GM12872 (cell line): Measurements from ENCODE around the gene CDCA3.

Source experiments
- TF ChIP-seq, protein P1 (sequence below): IDR thresholded peaks from 3 replicates; pipeline ENCODE4 v1.5.1; 2011; ENCODE audit warnings: low read depth, mild to moderate bottlenecking, low read length, moderate library complexity; ENCODE audit not compliant: insufficient read depth

Gene CDCA3

DNA sequence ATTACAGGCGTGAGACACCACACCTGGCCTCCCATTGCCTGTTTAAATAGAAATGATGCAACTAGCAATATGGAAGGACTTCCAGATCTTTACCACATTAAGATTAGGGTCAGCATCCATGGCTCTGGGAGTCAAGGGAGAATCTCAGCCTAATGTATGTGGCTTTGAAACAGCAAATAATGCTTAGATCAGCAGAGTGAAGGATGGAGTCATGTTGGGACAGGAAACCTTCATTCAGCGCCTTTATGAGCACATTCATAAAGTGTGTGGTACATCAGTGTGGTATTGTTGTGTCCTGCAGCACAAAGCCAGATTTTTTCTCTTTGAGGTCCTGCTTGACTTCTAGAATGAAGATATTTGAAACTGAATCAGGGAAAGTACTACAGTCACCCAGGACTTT, 37.3 kb upstream of the CDCA3 start:
- TF ChIP-seq, protein P1, sequence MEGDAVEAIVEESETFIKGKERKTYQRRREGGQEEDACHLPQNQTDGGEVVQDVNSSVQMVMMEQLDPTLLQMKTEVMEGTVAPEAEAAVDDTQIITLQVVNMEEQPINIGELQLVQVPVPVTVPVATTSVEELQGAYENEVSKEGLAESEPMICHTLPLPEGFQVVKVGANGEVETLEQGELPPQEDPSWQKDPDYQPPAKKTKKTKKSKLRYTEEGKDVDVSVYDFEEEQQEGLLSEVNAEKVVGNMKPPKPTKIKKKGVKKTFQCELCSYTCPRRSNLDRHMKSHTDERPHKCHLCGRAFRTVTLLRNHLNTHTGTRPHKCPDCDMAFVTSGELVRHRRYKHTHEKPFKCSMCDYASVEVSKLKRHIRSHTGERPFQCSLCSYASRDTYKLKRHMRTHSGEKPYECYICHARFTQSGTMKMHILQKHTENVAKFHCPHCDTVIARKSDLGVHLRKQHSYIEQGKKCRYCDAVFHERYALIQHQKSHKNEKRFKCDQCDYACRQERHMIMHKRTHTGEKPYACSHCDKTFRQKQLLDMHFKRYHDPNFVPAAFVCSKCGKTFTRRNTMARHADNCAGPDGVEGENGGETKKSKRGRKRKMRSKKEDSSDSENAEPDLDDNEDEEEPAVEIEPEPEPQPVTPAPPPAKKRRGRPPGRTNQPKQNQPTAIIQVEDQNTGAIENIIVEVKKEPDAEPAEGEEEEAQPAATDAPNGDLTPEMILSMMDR = no peak

DNA sequence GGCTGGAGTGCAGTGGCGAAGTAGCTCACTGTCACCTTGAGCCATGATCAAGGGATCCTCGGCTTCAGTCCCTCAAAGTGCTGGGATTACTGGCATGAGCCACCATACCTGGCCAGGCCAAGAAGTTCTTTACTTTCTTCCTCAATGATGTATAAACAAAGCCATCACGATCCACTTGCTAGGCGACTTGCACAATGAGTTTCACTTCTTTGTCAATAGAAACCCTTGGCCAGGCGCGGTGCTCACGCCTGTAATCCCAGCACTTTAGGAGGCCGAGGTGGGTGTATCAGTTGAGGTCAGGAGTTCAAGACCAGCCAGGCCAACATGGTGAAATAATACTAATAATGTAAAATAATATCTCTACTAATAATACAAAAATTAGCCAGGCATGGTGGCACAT, 36.4 kb upstream of the CDCA3 start:
- TF ChIP-seq, protein P1 = no peak

- TF ChIP-seq, protein P1 = no peak
Measured at GRCh38 chr12:6884539-6884938, 33.5 kb upstream of the CDCA3 start.

- TF ChIP-seq, protein P1 = no peak
Measured at GRCh38 chr12:6883683-6884082, 32.6 kb upstream of the CDCA3 start.

DNA sequence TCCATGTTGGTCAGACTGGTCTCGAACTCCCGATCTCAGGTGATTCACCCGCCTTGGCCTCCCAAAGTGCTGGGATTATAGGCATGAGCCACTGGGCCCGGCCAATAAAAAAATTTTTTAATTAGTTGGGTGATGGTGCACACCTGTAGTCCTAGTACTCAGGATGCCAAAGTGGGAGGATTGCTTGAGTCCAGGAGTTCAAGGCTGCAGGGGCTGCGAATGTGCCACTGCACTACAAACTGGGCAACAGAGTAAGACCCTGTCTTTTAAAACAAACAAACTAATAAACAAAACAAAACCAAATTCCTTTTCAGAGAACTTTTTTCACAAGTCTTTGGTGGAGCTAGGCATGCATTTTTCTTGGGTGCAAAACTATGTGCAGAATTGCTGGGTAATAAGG, 32.2 kb upstream of the CDCA3 start:
- TF ChIP-seq, protein P1 = no peak

DNA sequence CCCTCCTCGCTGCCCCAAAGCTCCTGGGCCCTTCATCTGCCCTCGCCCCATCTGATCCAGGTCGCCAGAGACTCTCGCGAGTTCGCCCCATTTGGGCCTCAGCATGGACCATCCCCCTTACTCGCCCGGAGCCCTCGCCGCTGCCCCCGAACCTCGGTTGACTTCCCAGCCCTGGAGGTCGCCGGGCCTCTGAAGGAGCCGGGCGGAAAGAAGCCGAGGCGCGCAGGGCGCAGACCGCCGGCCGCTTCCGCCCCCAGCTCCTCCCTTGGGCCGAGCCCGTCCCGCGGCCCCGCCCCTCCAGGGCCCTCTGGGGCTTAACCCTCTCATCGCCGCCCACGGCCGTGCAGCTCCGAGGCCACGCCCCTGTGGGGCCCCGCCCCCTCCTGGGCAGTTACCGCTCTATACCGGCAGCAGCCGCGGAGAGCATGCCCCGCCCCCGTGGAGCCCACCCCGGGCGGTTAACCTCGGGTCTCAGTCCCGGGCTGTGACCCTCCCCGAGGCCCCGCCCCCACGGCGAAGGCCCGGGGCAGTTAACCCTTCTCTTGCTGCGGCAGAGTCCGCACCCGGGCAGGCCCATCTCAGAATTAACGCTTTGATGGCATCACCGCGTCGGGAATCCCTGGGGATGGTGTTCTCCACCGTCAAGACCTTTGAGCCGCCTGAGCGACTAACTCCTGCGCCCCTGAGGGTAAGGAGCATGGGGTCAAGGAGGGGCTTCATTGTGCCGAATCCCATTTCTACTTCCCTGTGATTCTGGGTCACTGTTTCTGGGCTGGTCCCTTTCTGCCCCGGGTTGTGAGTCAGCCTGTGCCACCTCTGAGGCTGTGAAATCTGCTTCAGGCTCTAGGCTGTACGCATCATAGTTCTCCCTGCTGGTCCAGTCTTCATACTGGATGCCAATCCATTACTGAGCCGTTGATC, 22.3 kb upstream of the CDCA3 start, which contains the start of gene SPSB2:
Gene SPSB2, minus strand, starts transcription at position 210 of the 921 bp plus-strand sequence. CDS start 402 bp downstream, outside the sequence.
- TF ChIP-seq, protein P1 = no peak

- TF ChIP-seq, protein P1 = peak; percentile 98
Measured at GRCh38 chr12:6872073-6873048, 21.3 kb upstream of the CDCA3 start.
